Activated CD4-positive, alpha-beta T cell treated with anti-CD3 and anti-CD28 coated beads, Interleukin-10, Interleukin-2, amounts not matched to agents 100 ng/mL and 50 ng/mL, durations not matched to agents 16 hours and 8 hours (primary cell): ENCODE results near the gene GRIK4.

Experiments
- DNase-seq: peaks from one replicate; pipeline ENCODE4 v3.0.0-alpha.2; 2020

GRIK4 gene

DNA sequence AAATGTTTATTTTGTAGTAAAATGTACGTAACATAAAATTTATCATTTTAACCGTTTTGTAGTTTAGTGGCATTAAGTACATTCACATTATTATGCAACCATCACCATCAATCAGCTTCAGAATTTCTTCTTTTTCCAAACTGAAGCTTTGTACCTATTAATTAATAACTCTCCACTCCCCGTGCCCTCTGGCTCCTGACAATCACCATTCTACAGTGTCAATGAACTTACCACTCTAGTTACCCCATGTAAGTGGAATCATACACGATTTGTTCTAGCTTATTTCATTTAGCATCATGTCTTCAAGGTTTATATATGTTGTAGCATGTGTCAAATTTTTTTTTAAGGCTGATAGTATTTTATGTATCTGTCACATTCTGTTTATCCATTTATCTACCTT is 522.1 kb downstream of the GRIK4 start:
- no peak for DNase-seq

DNA sequence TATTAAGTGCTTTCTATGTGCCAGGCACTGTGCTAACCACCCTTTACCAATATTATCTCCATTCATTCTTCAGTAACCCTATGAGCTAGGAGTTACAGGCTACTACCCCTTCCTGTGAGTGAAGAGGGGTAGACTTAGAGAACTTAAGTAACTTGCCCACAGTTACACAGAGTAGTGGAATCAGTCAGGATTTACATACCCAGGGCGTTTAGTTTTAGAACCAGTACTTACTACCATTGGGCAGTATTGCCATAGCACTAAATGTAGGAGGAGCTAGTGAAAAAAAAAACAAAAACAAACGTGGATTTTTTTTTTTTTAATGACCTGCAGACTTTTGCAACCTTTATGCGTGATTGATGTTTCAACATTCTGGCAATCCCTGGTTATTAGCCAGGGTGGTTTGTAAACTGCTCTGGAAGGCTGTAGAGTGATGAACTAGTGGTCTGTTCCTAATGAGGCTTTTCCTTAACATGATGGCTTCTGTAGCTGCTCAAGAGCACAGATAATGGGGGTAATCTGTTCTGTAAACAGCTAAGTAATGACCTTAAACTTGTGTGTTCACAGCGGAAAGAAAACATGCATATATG is 523.7 kb downstream of the GRIK4 start:
- DNase-seq: no peak

DNA sequence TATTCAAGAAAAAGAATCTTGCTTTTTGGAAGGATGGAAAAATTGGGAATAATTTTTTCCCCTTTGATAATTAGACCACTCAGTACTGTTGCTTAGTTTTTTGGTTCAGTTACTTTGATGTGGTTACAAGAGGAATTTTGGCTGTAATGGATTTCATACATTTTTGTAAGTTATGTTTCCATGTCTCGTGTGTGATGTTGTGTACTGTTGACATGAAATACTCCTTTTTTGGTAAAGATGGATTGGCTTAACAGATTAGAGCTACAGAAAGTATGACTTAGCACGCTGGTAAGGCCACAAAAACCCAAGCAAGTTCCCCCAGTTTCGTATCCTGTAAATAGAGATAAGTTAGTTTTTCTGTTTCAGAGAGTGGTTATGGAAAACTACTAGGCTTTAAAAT is 524.2 kb downstream of the GRIK4 start:
- peak; percentile 34 for DNase-seq

DNA sequence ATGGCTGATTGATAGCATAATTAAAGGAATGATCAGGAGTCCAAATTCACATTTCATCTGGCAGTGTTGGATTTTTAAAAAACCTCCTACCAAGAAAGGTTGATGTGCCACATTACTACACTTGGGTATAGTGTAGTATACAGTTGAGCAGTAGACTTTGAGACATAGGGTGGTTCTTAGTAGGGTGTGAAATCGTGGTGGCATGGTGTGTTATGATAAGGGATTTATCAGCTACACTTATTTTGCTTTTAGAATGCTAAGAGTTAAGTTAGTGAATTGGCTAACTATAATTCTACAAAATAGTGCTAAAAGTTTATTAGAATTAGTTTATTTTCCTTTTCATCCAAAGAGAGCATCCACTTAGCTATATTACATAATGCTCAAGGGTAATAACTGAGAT is 525.5 kb downstream of the GRIK4 start:
- no peak for DNase-seq
